IgD-negative memory B cell (primary cell): Measurements from ENCODE around the gene CEP57L1. TPM values are rescaled to one million over a fixed set of nuclear protein-coding genes. Genes with fewer than 3 reads are reported as not detected.

Source experiments
- H3K27ac Mint-ChIP-seq, 3 donors: one replicate each; pipeline ENCODE4 v1.8.0; 2020 to 2022; ENCODE audit warnings: mild to moderate bottlenecking in 3 of 3, mixed read lengths in 3 of 3, moderate library complexity in 1 of 3
- H3K27me3 Mint-ChIP-seq: one replicate; pipeline ENCODE4 v1.8.0; 2021; ENCODE audit warnings: mixed read lengths
- H3K36me3 Mint-ChIP-seq: one replicate; pipeline ENCODE4 v1.8.0; 2020; ENCODE audit warnings: mild to moderate bottlenecking, mixed read lengths
- H3K4me1 Mint-ChIP-seq, 3 donors: one replicate each; pipeline ENCODE4 v1.8.0; 2020 to 2022; ENCODE audit warnings: mixed read lengths in 3 of 3, mild to moderate bottlenecking in 1 of 3
- H3K4me3 Mint-ChIP-seq, 4 donors: one replicate each; pipeline ENCODE4 v1.8.0; 2020 to 2022; ENCODE audit warnings: mild to moderate bottlenecking in 4 of 4, mixed read lengths in 4 of 4, moderate library complexity in 3 of 4
- H3K9me3 Mint-ChIP-seq, 3 donors: one replicate each; pipeline ENCODE4 v1.8.0; 2020 to 2021; ENCODE audit warnings: mixed read lengths in 3 of 3, mild to moderate bottlenecking in 1 of 3
- polyA plus RNA-seq: library from polyadenylated mRNA; unstranded; fragments of 300-500 nt; fragmentation: Illumina TruSeq; gene quantifications from one replicate; pipeline ENCODE4 v1.2.3, GENCODE V29; 2021

CEP57L1 gene
- polyA plus RNA-seq, 1 donor from 2014 or later, result 4.9 TPM

- no peaks in the 10 kb centered on the region for H3K4me1 Mint-ChIP-seq
- H3K36me3 Mint-ChIP-seq, result peaks cover 14% of the 10 kb centered on the region
- no peak overlapping the region for H3K27ac Mint-ChIP-seq
- H3K4me3 Mint-ChIP-seq, result no peak overlapping the region
- no peaks in the 10 kb centered on the region for H3K27me3 Mint-ChIP-seq
- H3K9me3 Mint-ChIP-seq, result peaks cover 0 to 7% (median 2%) of the 10 kb centered on the region in 3 donors
These were observed 58.4 kb downstream of the CEP57L1 start for GRCh38 chr6:109153752-109154151.

DNA sequence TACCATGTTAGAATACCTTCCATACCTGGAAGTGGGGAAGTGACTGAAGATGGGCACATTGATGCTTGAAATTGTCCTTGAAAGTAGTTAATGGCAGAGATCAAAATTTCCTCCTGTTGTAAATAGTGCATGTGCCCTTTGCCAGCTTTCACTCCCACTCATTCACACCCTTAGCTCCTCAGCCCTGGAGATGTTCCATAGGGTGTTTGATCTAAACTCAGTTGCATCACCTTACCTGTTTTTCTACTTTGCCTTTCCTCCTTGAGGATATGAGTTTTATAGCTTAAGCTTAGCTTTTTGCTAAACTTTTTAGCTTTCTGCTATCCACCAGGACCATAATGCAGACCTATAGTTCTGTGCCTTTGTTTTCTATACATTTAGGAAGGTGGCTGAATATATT is 69.0 kb downstream of the CEP57L1 start:
- Mint-ChIP-seq H3K27ac (no peak overlapping the region), H3K9me3 (peaks cover 0 to 2% (median 0%) of the 10 kb centered on the region in 3 donors), H3K27me3 (no peaks in the 10 kb centered on the region), H3K4me3 (no peak overlapping the region), H3K4me1 (no peaks in the 10 kb centered on the region), H3K36me3 (peaks cover 4% of the 10 kb centered on the region)

- Mint-ChIP-seq H3K27me3 (no peaks in the 10 kb centered on the region), H3K4me3 (peak overlapping the region in 1 of 4 donors; percentile 24)
These were observed 70.2 kb downstream of the CEP57L1 start for GRCh38 chr6:109165392-109165974.

DNA sequence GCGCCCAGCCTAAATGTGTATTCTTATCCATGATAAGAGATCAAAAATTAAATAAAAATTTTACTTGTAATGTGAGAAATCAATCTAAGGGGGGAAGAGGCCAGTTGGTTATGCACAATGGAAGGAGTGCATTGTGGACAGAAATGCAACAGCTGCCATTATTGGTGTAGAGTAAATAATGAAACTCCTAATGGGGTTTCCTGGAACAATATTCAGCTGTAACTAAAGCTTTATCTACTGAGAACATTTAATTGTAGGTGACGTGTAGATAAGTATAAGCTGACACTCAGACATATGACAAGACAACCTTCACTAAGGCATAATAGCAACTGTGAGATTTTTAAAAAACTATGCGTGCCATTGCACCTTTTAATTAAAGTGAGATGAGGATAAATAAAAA is 71.4 kb downstream of the CEP57L1 start:
- H3K9me3 Mint-ChIP-seq, result peaks cover 0 to 2% (median 0%) of the 10 kb centered on the region in 3 donors
- H3K27ac Mint-ChIP-seq, result no peak overlapping the region
- H3K4me1 Mint-ChIP-seq, result no peaks in the 10 kb centered on the region
- no peak overlapping the region for H3K4me3 Mint-ChIP-seq
- H3K27me3 Mint-ChIP-seq, result no peaks in the 10 kb centered on the region
- H3K36me3 Mint-ChIP-seq, result peaks cover 2% of the 10 kb centered on the region

More at GRCh38 chr6:109165392-109165974, 70.2 kb downstream of the CEP57L1 start:
- Mint-ChIP-seq H3K36me3 (peaks cover 4% of the 10 kb centered on the region), H3K27ac (no peak overlapping the region), H3K9me3 (peaks cover 0 to 2% (median 0%) of the 10 kb centered on the region in 3 donors), H3K4me1 (no peaks in the 10 kb centered on the region)

GRCh38 chr6:109167562-109167961 is 72.3 kb downstream of the CEP57L1 start:
- Mint-ChIP-seq H3K36me3 (peaks cover 2% of the 10 kb centered on the region), H3K9me3 (peaks cover 0 to 2% (median 0%) of the 10 kb centered on the region in 3 donors), H3K4me3 (no peak overlapping the region), H3K4me1 (no peaks in the 10 kb centered on the region), H3K27ac (no peak overlapping the region), H3K27me3 (no peaks in the 10 kb centered on the region)

GRCh38 chr6:109170333-109170732 is 75.0 kb downstream of the CEP57L1 start:
- H3K4me1 Mint-ChIP-seq, result no peaks in the 10 kb centered on the region
- H3K36me3 Mint-ChIP-seq, result peaks cover 2% of the 10 kb centered on the region
- no peak overlapping the region for H3K27ac Mint-ChIP-seq

GRCh38 chr6:109172101-109172746 is 76.9 kb downstream of the CEP57L1 start:
- Mint-ChIP-seq H3K27ac (no peak overlapping the region), H3K27me3 (peaks cover 10% of the 10 kb centered on the region), H3K4me3 (no peak overlapping the region), H3K36me3 (peaks cover under 1% of the 10 kb centered on the region), H3K9me3 (peaks cover 0 to 4% (median 1%) of the 10 kb centered on the region in 3 donors), H3K4me1 (no peaks in the 10 kb centered on the region)

More at GRCh38 chr6:109170333-109170732, 75.0 kb downstream of the CEP57L1 start:
- Mint-ChIP-seq H3K27me3 (peaks cover 6% of the 10 kb centered on the region), H3K9me3 (peaks cover 0 to 4% (median 0%) of the 10 kb centered on the region in 3 donors), H3K4me3 (no peak overlapping the region)

- no peaks in the 10 kb centered on the region for H3K4me1 Mint-ChIP-seq
- H3K36me3 Mint-ChIP-seq, result peaks cover 2% of the 10 kb centered on the region
- peaks cover 0 to 4% (median 2%) of the 10 kb centered on the region in 3 donors for H3K9me3 Mint-ChIP-seq
- peaks cover 10% of the 10 kb centered on the region for H3K27me3 Mint-ChIP-seq
- no peak overlapping the region for H3K27ac Mint-ChIP-seq
- no peak overlapping the region for H3K4me3 Mint-ChIP-seq
These were observed 79.6 kb downstream of the CEP57L1 start for GRCh38 chr6:109174916-109175315.

DNA sequence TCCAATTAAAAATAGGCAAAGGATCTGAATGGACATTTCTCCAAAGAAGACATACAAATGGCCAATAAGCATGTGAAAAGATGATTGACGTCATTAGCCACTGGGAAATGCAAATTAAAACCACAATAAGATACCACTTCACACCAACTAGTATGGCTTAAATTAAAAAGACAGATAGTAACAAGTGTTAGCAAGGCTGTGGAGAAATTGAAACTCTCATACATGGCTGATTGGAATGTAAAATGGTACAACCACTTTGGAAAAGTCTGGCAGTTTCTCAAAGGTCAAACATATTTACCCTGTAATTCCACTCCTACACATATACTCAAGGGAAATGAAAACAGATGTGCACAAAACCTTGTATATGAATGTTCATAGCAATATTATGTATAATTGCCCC is 83.6 kb downstream of the CEP57L1 start:
- H3K9me3 Mint-ChIP-seq, result peaks cover 0 to 4% (median 2%) of the 10 kb centered on the region in 3 donors
- H3K27ac Mint-ChIP-seq, result no peak overlapping the region
- H3K27me3 Mint-ChIP-seq, result peaks cover 13% of the 10 kb centered on the region
- H3K36me3 Mint-ChIP-seq, result peaks cover 2% of the 10 kb centered on the region
- H3K4me3 Mint-ChIP-seq, result no peak overlapping the region
- H3K4me1 Mint-ChIP-seq, result peaks cover 0 to 3% (median 2%) of the 10 kb centered on the region in 3 donors

DNA sequence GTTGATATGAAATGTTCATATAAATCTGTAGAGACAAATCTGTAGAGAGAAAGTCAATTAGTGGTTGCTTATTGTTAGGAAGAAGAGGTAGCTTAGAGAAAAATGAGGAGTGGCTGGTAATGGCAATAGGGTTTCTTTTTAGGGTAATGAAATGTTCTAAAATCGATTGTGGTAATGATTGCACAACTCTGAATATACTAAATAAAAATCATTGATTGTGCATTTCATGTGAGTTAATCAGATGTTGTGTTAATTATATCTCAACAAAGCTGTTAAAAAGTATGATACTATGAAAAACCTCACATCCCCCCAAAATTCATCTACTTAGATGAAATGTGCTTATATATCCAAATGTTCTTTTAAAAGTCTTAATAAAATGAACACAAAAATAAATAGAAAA is 84.2 kb downstream of the CEP57L1 start:
- Mint-ChIP-seq H3K27ac (no peak overlapping the region), H3K4me3 (no peak overlapping the region), H3K36me3 (peaks cover 2% of the 10 kb centered on the region), H3K27me3 (peaks cover 13% of the 10 kb centered on the region), H3K4me1 (peaks cover 0 to 3% (median 2%) of the 10 kb centered on the region in 3 donors), H3K9me3 (peaks cover 0 to 4% (median 2%) of the 10 kb centered on the region in 3 donors)

GRCh38 chr6:109182578-109182977 is 87.3 kb downstream of the CEP57L1 start:
- Mint-ChIP-seq H3K27me3 (peaks cover 8% of the 10 kb centered on the region), H3K9me3 (peaks cover 0 to 3% (median 0%) of the 10 kb centered on the region in 3 donors), H3K27ac (no peak overlapping the region), H3K36me3 (peaks cover 2% of the 10 kb centered on the region), H3K4me3 (no peak overlapping the region), H3K4me1 (peaks cover 0 to 3% (median 2%) of the 10 kb centered on the region in 3 donors)

DNA sequence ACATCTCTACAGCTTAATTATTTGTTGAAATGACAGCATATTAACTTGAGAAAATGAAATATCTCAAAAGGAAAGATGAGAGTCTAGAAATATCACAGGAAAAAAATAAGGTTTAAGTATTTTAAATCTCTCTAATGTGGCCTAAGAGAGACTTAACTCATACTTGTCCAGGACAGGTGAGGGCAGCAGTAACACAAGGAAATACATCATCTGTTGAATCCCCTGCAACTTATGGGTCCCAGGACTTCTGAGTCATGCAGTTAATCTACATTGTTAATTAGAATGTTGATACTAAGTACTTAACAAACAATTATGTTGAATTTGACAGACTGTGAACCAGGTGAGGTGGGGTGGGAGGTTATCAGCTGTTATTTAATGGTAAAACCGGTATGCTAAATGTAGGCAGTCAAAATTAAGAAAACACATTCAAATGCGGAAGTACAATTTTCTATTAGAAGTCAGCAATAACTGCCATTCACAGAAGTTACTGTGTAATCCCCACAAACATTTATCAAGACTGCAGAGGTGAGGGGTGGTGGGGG is 87.9 kb downstream of the CEP57L1 start:
- Mint-ChIP-seq H3K9me3 (peaks cover 0 to 3% (median 0%) of the 10 kb centered on the region in 3 donors), H3K4me3 (no peak overlapping the region), H3K4me1 (peaks cover 0 to 3% (median 2%) of the 10 kb centered on the region in 3 donors), H3K27me3 (peaks cover 8% of the 10 kb centered on the region), H3K36me3 (peaks cover 2% of the 10 kb centered on the region), H3K27ac (no peak overlapping the region)

GRCh38 chr6:109184638-109185037 is 89.3 kb downstream of the CEP57L1 start:
- H3K27me3 Mint-ChIP-seq, result peaks cover 8% of the 10 kb centered on the region
- peaks cover 0 to 3% (median 2%) of the 10 kb centered on the region in 3 donors for H3K4me1 Mint-ChIP-seq
- H3K27ac Mint-ChIP-seq, result no peak overlapping the region
- H3K9me3 Mint-ChIP-seq, result no peaks in the 10 kb centered on the region
- no peak overlapping the region for H3K4me3 Mint-ChIP-seq
- no peaks in the 10 kb centered on the region for H3K36me3 Mint-ChIP-seq

GRCh38 chr6:109186012-109186411 is 90.7 kb downstream of the CEP57L1 start:
- Mint-ChIP-seq H3K9me3 (peaks cover 1 to 5% (median 3%) of the 10 kb centered on the region in 3 donors), H3K36me3 (no peaks in the 10 kb centered on the region), H3K27me3 (peaks cover 8% of the 10 kb centered on the region), H3K4me1 (peaks cover 0 to 3% (median 2%) of the 10 kb centered on the region in 3 donors), H3K4me3 (no peak overlapping the region), H3K27ac (no peak overlapping the region)

GRCh38 chr6:109187399-109188114 is 92.2 kb downstream of the CEP57L1 start:
- Mint-ChIP-seq H3K27me3 (peaks cover 8% of the 10 kb centered on the region), H3K36me3 (no peaks in the 10 kb centered on the region), H3K4me3 (no peak overlapping the region), H3K27ac (no peak overlapping the region), H3K9me3 (peaks cover 3 to 13% (median 13%) of the 10 kb centered on the region in 3 donors), H3K4me1 (peaks cover 0 to 3% (median 2%) of the 10 kb centered on the region in 3 donors)
